Renal cortex interstitium (tissue), 11 donors: ENCODE data around the gene GIMAP4. TPM values are rescaled to one million over a fixed set of nuclear protein-coding genes. Genes with fewer than 3 reads are reported as not detected.
"Not testable (repeated sequence)": the region's sequence is repeated elsewhere in the genome, so short reads cannot be mapped to it uniquely, and the experiment has no call there.

Source experiments
- DNase-seq, 11 donors: peaks; one replicate each; pipeline ENCODE4 v3.0.0-alpha.2; 2013; ENCODE audit warnings: low read depth in 9 of 11, low spot score in 4 of 11; ENCODE audit errors: extremely low read depth in 1 of 11
- polyA plus RNA-seq, 3 donors: library from polyadenylated mRNA; unstranded; fragments of 120-200 nt; gene quantifications; one replicate each; pipeline ENCODE4 v1.2.1, GENCODE V29; 2013; ENCODE audit not compliant: insufficient read length in 3 of 3

The GIMAP4 gene
- polyA plus RNA-seq, 3 donors = 21.2 to 27.5 (median 23.4) TPM

DNA sequence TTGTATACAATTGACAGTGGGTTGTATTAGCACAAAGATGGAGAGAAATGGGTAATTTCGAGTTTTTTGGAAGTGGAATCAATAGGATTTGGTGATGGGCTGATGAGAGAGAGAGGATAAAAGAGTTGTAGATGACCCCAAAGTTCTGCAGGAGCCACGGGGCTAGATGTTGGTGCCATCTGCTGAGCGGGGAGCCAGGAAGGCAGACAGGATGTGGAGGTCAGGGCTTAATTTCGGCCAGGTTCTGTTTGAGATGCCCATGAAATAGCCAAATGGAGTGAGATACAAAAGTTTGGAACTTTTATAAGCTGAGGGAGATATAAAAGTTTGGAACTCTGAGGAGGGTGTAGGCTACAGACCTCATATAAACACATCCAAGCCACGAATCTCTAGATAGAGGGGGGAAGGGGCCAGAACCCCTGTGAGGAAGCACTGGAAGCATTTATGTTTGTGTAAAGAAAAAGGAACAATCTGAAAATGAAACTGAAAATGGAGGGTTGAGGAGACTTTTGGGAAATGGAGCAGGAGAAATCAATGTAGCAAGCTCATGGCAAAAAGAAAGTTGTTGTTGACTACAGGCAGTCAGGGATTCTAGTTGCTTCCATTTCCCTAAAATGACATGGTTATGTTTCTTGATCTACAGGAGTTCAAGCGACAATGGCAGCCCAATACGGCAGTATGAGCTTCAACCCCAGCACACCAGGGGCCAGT, 2.2 kb downstream of the GIMAP4 start:
- no peak for DNase-seq

DNA sequence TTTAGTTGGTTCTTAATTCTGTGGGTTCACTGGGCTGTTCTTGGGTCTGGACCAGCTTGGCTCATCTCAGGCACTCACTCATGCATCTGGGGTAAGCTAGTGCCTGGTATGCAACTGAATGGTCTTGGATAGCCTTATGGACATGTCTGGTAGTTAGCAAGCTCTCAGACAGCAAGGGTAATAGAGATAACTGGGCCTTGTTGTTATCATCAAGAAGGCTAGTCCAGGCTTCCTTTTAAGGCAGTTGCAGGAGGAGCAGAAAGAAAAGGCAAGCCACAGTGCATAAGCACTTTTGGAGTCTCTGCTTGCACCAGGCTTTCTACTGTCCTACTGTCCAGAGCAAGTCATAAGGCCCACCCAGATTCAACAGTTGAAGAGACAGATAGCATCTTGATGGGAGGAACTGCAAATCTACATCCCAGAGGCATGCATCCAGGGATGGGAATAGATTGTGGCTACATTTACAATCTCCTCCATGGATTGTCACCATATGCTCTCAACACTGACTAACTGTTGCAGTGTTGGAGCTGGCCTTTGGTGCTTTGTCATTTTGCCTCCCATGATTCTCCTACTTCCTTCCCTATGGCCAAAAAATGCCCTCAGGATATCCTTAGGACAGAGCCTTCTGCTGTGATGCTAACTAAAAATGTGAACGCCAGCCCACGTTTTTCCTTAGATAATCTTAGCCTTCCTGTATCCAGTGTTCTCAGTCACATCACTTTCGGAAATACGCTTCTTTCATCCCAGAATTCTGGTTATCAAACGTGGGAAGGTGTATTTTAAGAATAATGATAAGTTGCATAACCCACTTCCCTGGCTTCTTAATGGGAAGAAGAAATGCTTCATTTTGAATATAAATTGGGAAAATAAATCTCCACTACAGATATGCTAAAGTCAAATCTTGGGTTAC, 3.6 kb downstream of the GIMAP4 start:
- no peak for DNase-seq

GRCh38 chr7:150572496-150572895, 5.3 kb downstream of the GIMAP4 start:
- DNase-seq = no peak

GRCh38 chr7:150579979-150580637, 12.9 kb downstream of the GIMAP4 start:
- not testable (repeated sequence) for DNase-seq

DNA sequence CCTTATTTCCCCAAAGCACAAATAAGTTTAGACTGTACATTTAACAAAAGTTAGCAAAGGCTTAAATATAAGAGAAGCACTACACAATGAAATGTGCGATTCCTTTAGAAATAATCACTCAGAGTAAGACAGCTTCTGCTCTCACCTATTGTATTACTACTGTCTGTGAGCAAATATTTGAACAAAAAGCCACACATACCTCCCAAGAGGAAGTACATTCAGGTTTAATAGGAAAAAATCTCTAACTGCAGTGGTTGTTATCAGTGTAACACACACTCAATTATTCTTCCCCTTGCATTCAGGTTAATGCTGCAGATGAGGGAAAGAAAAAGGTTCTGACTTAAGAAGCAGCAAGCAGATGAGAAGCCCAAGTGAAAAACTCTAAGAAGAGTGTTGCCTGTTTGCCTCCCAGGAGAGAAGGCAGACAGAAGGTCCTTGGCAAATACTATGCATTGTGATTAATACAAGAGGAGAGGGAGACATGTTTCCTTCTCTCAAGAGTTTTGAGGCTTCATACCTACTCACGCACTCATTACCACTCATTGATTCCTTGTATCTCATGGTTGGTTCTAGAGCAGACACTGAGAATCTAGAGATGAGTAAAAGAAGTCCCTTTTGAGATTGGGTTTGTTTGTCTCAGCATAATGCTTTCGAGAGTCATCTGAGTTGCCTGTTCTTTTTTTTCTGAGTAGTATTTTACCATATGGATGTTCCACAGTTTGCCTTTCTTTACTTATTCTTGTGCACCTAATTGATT, 13.6 kb downstream of the GIMAP4 start:
- DNase-seq = no peak

GRCh38 chr7:150585199-150585598, 18.0 kb downstream of the GIMAP4 start:
- no peak for DNase-seq

- DNase-seq = no peak
Measured at GRCh38 chr7:150586068-150586784, 19.0 kb downstream of the GIMAP4 start.

GRCh38 chr7:150586785-150587152, 19.6 kb downstream of the GIMAP4 start:
- peak in 3 of 11 donors; percentile 8 to 10 (median 9) for DNase-seq

DNA sequence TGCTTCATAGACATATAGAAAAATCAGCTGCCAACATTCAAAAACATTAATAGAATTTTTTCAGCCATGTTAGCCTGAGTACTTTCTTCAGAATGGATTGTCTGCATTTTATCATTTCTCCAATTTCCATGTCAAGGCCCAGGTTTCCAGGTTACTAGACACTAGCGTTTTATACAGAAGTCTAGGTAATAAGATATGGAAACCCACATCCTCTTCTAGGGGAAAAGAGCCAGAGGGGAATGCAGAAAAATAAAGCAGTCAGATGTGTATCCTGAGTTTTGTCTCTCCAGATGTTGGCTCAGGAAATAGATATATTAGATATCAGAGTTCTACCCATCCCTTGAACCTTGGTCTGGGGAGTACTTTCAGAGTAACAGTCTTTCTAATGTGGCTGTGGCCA, 20.4 kb downstream of the GIMAP4 start:
- no peak for DNase-seq

DNA sequence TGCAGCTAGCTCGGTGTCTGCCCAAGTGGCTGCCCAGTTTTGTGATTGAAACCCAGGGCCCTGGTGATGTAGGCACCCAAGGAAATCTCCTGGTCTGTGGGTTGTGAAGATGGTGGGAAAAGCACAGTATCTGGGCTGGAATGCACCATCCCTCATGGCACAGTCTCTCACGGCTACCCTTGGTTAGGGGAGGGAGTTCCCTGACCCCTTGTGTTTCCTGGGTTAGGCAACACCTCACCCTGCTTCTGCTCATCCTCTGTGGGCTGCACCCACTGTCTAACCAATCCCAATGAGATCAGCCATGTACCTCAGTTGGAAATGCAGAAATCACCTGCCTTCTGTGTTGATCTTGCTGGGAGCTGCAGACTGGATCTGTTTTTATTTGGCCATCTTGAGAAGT, 27.6 kb downstream of the GIMAP4 start:
- DNase-seq = no peak

DNA sequence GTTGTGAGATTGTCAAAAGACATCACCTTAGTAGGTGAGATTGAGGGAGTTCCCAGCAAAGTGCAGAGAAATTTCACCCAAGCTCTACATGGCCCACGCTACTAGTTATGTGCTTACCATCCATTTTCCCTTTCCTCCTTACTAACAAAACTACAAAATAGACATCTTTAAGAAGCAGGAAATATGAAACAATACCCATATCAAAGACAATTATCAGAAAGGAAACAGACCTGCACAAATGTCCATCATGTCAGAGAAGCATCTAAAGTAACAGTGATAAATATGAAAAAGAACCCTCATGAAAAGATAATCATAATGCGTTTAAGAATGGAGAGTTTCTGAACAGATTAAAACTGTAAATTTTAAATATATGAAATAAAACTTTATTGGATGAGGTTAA, 28.2 kb downstream of the GIMAP4 start:
- no peak for DNase-seq

DNA sequence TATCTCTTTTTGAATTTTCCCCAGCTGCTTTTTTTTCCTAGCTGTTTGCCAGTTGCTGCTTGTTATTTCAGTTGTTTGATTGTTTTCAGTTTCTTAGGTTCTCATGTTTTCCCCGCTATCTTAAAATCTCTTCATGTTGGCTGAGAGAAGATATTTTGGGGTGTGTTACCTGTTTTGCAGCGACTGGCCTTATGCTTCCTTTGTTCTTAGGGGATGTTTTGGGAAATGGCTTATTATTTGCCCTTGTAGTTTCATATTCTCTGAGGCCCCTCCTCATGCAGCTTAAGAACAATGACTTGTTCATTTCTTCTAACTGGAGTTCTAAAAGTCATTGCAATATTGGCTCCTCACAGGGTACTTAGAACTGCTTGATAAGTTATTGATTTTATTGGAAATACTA, 36.4 kb downstream of the GIMAP4 start:
- not testable (repeated sequence) for DNase-seq

DNA sequence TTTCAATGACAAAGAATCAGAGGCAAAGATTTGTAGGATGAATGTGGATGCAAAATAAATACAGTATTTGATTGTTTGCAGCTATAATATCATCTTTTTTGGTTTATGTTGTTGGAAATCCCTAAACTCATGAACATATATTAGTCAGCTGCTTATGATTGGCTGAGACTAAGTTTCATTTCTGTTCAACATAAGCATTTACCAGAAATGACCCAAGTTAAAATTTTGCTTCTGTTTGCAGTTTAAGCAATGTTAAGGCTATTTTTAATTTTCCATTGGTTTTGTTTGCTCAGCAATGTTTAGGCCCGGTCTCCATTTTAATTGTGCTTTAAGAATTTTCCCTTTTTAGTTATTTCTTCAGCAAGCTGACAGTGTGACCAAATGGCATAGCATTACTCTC, 43.0 kb downstream of the GIMAP4 start:
- DNase-seq = no peak

DNA sequence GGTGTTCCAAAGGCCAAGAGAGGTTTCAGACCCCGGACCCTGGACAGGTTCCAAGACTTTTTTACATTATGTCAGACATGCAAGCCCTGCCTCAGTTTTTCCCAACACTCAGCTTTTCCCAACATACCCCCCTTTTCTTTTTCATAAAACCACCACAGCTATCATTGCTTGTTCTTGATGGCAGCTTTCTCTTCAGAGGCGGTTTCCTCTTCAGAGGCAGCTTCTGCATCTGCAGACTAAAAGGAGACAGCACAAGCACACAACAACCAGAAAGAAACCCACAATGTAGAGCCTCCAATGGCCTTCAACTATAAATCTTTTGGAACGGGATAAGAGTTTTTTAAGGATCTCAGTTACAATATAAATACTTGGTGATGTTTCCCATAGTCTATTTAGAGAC, 45.7 kb downstream of the GIMAP4 start:
- DNase-seq = no peak

DNA sequence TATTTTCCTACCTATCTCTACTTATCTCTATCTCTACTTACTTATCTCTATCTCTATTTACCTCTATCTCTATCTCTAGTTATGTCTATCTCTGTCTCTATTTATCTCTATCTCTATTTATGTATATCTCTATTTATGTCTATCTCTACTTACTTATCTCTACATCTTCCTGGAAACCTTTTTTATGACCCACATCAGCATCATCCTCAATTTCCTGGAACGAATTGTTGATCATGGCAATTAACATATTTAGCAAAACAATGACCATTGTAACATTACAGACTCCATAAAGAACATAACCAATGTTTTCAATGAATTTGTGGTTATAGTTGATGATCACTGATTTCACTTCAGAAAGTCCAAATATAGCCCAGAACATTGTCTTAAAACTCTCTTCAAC, 46.7 kb downstream of the GIMAP4 start:
- no peak for DNase-seq

DNA sequence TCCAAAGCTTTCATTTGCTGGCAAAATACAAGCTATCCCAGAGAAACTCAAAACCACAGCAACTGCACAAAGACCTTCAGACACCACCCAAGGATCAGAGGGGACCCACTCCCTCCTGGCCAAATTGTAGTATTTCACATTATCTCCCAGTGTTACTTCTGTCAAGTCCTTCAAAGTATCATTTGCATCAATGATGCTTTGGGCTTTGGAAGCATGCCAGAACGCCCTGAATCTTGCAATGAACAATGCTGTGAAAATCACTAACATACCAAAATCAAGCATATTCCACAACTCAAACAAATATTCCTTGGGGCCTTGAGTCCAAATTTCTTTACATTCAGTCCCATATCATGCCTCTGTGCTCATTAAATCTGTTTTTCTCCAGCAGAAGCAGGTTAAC, 47.2 kb downstream of the GIMAP4 start:
- DNase-seq = not testable (repeated sequence)

GRCh38 chr7:150615221-150615755, 48.1 kb downstream of the GIMAP4 start:
- not testable (repeated sequence) for DNase-seq

- no peak for DNase-seq
Measured at GRCh38 chr7:150620061-150620460, 52.9 kb downstream of the GIMAP4 start.
